Measurements from ENCODE around the gene POC1A.

Gene POC1A

GRCh38 chr3:52104684-52105640 lies 49.3 kb downstream of the POC1A start:
- Mint-ChIP-seq H3K9me3 (peaks cover 25% of the 10 kb centered on the region), H3K36me3 (ENCODE audit: low read depth) (peaks cover 58% of the 10 kb centered on the region), H3K4me3 (no peak overlapping the region), H3K27me3 (ENCODE audit: low read depth, poor library complexity) (peaks cover 4% of the 10 kb centered on the region), H3K4me1 (peaks cover 25% of the 10 kb centered on the region), H3K27ac (peak overlapping the region; percentile 78)
- DNase-seq: no peak
- no peak for TF ChIP-seq CTCF (IDR thresholded peaks at IDR 0.05)

- Mint-ChIP-seq H3K36me3 (ENCODE audit: low read depth) (peaks cover 64% of the 10 kb centered on the region), H3K4me3 (no peak overlapping the region), H3K9me3 (peaks cover 25% of the 10 kb centered on the region), H3K27me3 (ENCODE audit: low read depth, poor library complexity) (peaks cover 4% of the 10 kb centered on the region), H3K4me1 (peaks cover 8% of the 10 kb centered on the region), H3K27ac (no peak overlapping the region)
- DNase-seq: no peak
- no peak for TF ChIP-seq CTCF (IDR thresholded peaks at IDR 0.05)
These were observed 51.3 kb downstream of the POC1A start for GRCh38 chr3:52102934-52103333.

GRCh38 chr3:52099001-52099401 lies 55.2 kb downstream of the POC1A start:
- peaks cover 51% of the 10 kb centered on the region for H3K36me3 Mint-ChIP-seq (ENCODE audit: low read depth)

GRCh38 chr3:52097851-52098507 lies 56.2 kb downstream of the POC1A start:
- no peak overlapping the region for H3K4me3 Mint-ChIP-seq

More at GRCh38 chr3:52099001-52099401, 55.2 kb downstream of the POC1A start:
- Mint-ChIP-seq H3K4me3 (no peak overlapping the region), H3K27ac (no peak overlapping the region), H3K4me1 (peaks cover 2% of the 10 kb centered on the region), H3K9me3 (peaks cover 25% of the 10 kb centered on the region), H3K27me3 (ENCODE audit: low read depth, poor library complexity) (peaks cover 7% of the 10 kb centered on the region)
- no peak for DNase-seq
- no peak for TF ChIP-seq CTCF (IDR thresholded peaks at IDR 0.05)

GRCh38 chr3:52095990-52096775 lies 58.0 kb downstream of the POC1A start:
- no peak for TF ChIP-seq CTCF (IDR thresholded peaks at IDR 0.05)
- Mint-ChIP-seq H3K36me3 (ENCODE audit: low read depth) (peaks cover 24% of the 10 kb centered on the region), H3K4me1 (peaks cover 18% of the 10 kb centered on the region), H3K27ac (peak overlapping the region; percentile 39), H3K9me3 (peaks cover 10% of the 10 kb centered on the region), H3K27me3 (ENCODE audit: low read depth, poor library complexity) (peaks cover 7% of the 10 kb centered on the region), H3K4me3 (no peak overlapping the region)
- DNase-seq: no peak

More at GRCh38 chr3:52097851-52098507, 56.2 kb downstream of the POC1A start:
- no peak for TF ChIP-seq CTCF (IDR thresholded peaks at IDR 0.05)
- Mint-ChIP-seq H3K9me3 (peaks cover 25% of the 10 kb centered on the region), H3K27me3 (ENCODE audit: low read depth, poor library complexity) (peaks cover 7% of the 10 kb centered on the region), H3K4me1 (peaks cover 9% of the 10 kb centered on the region), H3K27ac (no peak overlapping the region), H3K36me3 (ENCODE audit: low read depth) (peaks cover 42% of the 10 kb centered on the region)
- no peak for DNase-seq

Data from nephron progenitor cell (in vitro differentiated cells).